ENCODE measurements around the gene AQP1.

AQP1 gene

GRCh38 chr7:30921540-30922401 is 10.1 kb downstream of the AQP1 start:
- DNase-seq (ENCODE audit: low spot score): no peak

GRCh38 chr7:30922596-30922995 is 10.9 kb downstream of the AQP1 start:
- no peak for DNase-seq (ENCODE audit: low spot score)

- no peak for DNase-seq (ENCODE audit: low spot score)
These were observed 11.5 kb downstream of the AQP1 start for GRCh38 chr7:30923009-30923773.

DNA sequence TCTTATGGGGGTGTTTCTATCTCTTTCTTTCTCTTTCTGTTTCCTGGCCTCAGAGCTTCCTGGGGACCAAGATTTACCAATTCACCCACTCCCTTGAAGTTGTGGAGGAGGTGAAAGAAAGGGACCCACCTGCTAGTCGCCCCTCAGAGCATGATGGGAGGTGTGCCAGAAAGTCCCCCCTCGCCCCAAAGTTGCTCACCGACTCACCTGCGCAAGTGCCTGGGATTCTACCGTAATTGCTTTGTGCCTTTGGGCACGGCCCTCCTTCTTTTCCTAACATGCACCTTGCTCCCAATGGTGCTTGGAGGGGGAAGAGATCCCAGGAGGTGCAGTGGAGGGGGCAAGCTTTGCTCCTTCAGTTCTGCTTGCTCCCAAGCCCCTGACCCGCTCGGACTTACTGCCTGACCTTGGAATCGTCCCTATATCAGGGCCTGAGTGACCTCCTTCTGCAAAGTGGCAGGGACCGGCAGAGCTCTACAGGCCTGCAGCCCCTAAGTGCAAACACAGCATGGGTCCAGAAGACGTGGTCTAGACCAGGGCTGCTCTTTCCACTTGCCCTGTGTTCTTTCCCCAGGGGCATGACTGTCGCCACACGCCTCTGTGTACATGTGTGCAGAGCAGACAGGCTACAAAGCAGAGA is 12.2 kb downstream of the AQP1 start:
- DNase-seq (ENCODE audit: low spot score): peak; percentile 2

- DNase-seq (ENCODE audit: low spot score): peak; percentile 2
These were observed 13.0 kb downstream of the AQP1 start for GRCh38 chr7:30924624-30925023.

DNA sequence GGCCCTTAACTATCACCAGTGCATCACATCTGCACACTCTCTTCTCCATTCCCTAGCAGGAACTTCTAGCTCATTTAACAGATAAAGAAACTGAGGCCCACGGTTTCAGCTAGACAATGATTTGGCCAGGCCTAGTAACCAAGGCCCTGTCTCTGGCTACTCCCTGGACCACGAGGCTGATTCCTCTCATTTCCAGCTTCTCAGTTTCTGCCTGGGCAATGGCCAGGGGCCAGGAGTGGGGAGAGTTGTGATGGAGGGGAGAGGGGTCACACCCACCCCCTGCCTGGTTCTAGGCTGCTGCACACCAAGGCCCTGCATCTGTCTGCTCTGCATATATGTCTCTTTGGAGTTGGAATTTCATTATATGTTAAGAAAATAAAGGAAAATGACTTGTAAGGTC is 13.5 kb downstream of the AQP1 start:
- DNase-seq (ENCODE audit: low spot score): peak; percentile 1

GRCh38 chr7:30925913-30926312 is 14.3 kb downstream of the AQP1 start:
- no peak for DNase-seq (ENCODE audit: low spot score)

GRCh38 chr7:30926313-30926712 is 14.7 kb downstream of the AQP1 start:
- DNase-seq (ENCODE audit: low spot score): no peak

DNA sequence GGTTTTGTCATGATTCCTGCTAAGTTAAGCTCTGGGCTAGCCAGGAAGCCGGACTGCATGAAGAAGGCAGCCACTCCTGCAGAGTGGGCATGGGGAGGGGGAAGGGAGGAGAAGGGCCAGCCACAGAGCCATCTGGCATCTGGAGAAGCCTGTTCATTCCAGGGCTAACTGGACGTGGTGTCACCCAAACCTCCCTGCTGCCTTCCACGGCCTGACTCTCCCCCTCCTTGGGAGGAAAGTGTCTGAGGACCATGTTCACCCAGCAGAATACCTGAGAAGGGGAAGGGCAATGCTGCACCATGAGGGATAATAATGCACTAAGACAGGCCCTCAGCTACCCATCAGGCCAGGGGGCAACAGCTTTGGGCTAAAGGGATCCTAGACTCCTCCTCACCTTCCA is 15.4 kb downstream of the AQP1 start:
- DNase-seq (ENCODE audit: low spot score): no peak

DNA sequence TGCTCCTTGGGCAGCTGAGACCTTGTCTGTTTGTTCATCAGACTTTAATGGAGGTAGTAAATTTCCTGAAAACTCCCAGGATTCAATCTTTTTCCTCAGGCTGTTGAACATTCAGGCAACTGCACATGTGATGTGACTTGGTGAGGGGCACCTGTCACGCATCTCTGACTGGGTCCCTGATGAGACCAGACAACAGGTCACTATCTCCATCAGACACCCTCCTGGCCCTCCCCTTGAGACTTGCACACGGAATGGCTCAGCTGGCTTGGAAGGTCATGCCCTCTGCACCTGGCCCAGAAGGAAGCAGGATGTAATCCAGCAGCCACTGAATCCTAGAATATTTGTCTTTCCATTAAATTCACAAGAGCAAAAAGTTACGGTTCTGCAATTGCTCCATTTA is 15.9 kb downstream of the AQP1 start:
- DNase-seq (ENCODE audit: low spot score): no peak

DNA sequence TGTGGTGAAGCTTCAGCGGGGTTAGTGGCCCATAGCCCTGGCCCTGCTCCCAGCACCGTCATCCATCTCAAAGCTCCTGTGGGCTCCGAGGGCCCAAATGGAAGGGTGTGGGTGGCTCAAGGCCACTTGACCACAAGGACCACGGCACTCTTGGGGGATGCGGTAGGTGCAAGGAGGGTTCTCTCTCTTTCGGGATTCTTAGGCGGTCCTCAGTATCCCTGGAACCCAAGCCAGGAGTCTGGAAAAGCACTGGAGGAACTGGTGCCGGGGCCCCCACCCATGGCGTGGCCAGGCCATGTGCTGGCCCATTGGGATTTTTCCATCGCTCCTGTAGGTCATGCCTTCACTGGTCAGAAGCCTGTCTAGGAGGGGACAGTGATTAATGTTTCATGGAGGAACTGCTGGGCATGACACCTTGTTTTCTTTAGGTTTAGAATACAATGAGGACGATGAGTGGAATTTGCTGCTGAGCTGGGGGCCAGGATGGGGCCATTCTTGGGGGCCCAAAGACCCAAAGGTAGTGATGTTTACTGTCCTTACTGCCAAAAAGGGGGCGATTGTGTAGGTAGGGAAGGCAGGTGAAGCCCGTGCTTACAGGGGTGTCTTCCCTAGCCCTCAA is 16.7 kb downstream of the AQP1 start:
- DNase-seq (ENCODE audit: low spot score): peak; percentile 1

DNA sequence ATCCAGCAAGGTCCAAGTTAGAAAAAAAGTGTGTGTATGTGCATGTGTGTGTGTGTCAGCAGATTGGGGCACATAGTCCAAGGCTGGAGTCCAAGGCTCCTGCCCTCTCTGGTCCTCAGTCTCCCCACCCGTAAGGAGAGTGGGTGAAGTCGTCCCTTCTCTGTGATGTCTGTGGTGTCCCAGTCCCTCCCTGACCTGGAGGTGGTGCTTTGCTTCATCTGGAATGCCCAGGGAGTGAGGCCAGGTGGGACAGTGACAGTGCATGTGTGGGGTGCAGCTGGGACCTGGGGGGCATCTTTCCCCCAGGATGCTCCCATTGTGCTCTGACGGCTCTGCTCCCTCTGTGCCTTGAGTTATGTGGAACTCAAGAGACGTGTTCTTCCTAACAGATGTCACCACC is 18.0 kb downstream of the AQP1 start:
- DNase-seq (ENCODE audit: low spot score): peak; percentile 2

DNA sequence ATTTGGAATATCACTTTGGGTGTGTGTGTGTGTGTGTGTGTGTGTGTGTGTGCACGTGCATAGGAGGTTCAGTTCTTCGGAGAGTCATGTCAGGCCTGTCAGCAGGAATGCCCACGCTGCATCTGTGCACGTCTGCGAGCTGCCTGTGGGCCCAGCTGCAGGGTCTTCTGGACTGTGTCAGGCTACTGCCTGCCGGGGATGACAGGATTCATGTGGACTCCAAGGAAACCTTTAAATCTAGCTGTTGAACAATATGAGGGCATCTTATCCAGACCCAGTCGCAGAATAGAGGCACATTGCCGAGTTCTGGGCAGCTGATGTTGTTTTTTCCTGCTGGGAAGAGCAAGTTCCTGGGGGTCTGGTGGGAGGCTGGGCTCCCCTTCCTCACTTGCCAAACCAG is 19.0 kb downstream of the AQP1 start:
- DNase-seq (ENCODE audit: low spot score): peak; percentile 17

- peak; percentile 12 for DNase-seq (ENCODE audit: low spot score)
These were observed 19.7 kb downstream of the AQP1 start for GRCh38 chr7:30931161-30931928.

- DNase-seq (ENCODE audit: low spot score): no peak
These were observed 20.4 kb downstream of the AQP1 start for GRCh38 chr7:30931929-30932540.

DNA sequence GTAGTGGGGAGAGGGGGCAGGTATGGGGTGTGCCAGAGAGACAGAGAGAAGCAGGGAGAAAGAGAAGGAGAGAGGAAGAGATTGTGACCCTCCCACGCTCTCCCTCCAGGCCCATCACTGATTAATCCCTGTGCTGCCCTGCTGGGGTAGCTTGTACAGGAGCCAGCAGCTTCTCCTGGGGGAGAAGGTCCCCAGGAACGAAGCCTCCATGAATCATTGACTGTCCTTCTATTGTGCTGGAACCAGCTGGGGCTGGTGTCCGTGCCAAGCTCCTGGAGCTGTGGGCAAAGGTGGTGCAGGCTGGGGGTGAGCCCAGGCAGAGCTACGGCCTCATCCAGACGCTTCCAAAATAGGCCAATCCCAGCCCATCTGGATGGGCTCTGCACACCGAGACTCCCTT is 20.9 kb downstream of the AQP1 start:
- DNase-seq (ENCODE audit: low spot score): peak; percentile 2

DNA sequence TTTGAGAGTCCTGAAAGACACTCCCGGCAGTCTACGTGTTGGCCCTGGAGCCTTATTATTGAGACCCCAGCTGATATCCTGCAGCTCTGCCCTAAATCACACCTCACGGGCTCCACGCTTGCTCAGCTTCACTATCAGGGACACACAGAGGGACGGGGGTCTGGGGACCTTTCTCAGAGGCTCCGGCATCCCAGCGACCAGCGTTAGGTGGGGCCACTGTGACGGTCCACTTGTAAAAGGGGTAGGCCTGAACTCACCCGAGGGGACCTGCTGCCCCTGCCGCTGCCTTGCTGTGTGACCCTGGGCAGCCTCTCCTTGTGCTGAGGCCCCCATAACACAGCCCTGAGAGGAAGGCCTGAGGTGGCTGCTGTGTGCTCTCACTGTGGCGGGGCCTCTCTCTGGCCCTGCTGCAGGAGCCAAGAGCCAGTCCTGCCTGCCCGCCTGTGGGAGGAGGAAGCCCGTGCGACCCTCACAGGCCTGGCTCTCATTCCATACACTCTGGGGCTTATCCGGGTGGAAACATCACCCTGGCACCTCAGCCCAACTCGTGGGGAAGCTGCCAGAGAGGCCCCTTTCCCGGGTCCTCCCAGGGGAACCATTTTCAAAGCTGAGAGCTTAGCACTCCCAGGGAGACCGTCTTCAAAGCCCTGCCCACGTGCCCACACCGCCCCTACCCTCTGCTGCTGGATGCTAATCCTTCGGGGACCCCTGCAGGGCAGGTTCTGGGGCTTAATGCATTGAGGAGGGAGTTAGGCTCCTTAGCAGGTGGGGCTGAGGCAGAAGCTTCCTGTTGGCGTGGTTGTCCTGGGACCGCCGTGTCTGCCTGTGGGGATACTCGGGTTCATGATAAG is 21.7 kb downstream of the AQP1 start:
- DNase-seq (ENCODE audit: low spot score): peak; percentile 3

DNA sequence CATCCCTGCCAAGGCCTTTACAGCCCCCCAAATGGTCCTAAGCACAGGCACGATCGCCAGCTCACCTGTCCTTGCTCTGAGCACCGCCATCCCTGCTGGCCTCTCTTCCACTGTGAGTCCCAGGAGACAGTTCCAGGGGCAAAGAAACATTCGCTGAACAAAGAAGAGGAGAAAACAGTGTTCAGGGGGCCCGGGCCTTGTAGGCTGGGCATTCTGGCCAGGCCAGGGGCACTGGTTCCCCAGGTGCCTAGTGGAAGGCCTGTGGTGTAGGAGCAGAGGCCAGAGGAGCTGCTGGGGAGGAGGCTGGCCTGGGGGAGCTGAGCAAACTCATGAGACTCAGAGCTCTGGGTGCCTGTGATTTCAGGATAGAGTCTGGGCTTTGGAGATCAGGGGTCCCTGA is 22.6 kb downstream of the AQP1 start:
- no peak for DNase-seq (ENCODE audit: low spot score)

- peak; percentile 3 for DNase-seq (ENCODE audit: low spot score)
These were observed 23.3 kb downstream of the AQP1 start for GRCh38 chr7:30934732-30935568.

- no peak for DNase-seq (ENCODE audit: low spot score)
These were observed 23.9 kb downstream of the AQP1 start for GRCh38 chr7:30935569-30935877.

Measured in hepatic stellate cell (primary cell).